Tongue (tissue), 2 donors: ENCODE results near the gene LRRN4CL. TPM values are rescaled to one million over a fixed set of nuclear protein-coding genes. Genes with fewer than 3 reads are reported as not detected.
"Not testable (repeated sequence)": the region's sequence is repeated elsewhere in the genome, so short reads cannot be mapped to it uniquely, and the experiment has no call there.

Experiments used
- DNase-seq: peaks from one replicate; pipeline ENCODE4 v3.0.0-alpha.2; 2015
- total RNA-seq: library from RNA; depleted of rRNA; stranded (reverse); fragments of >200 nt; gene quantifications from one replicate; pipeline ENCODE4 v1.2.3, GENCODE V29; 2014

Gene LRRN4CL
- total RNA-seq, 1 donor from 2014 or later: 33.8 TPM

DNA sequence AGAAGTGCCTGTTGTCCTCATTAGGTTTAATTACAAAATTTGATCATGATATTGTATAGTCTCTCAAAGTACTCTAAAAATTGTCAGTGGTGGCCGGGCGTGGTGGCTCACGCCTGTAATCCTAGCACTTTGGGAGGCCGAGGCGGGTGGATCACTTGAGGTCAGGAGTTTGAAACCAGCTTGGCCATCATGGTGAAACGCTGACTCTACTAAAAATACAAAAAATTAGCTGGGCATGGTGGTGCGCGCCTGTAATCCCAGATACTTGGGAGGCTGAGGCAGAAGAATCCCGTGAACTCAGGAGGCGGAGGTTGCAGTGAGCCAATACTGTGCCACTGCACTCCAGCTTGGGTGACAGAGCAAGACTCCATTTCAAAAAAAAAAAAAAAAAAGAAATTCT is 13.9 kb downstream of the LRRN4CL start:
- not testable (repeated sequence) for DNase-seq

DNA sequence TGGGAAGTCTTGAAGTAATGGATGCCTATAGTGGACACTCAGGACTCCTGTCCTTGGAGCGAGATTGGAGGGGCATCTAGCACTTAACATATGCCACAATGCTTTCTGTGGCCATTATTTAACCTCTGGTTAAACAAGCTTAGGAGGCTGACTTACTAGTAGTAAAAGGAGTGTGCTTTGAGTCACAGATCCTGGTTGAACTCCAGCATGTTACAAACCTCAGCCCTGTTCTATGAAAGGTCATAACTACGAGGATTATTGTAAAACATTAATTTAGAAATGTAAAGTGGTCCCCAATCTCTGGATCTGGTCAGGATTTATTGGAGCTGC is 16.2 kb downstream of the LRRN4CL start:
- DNase-seq: no peak

DNA sequence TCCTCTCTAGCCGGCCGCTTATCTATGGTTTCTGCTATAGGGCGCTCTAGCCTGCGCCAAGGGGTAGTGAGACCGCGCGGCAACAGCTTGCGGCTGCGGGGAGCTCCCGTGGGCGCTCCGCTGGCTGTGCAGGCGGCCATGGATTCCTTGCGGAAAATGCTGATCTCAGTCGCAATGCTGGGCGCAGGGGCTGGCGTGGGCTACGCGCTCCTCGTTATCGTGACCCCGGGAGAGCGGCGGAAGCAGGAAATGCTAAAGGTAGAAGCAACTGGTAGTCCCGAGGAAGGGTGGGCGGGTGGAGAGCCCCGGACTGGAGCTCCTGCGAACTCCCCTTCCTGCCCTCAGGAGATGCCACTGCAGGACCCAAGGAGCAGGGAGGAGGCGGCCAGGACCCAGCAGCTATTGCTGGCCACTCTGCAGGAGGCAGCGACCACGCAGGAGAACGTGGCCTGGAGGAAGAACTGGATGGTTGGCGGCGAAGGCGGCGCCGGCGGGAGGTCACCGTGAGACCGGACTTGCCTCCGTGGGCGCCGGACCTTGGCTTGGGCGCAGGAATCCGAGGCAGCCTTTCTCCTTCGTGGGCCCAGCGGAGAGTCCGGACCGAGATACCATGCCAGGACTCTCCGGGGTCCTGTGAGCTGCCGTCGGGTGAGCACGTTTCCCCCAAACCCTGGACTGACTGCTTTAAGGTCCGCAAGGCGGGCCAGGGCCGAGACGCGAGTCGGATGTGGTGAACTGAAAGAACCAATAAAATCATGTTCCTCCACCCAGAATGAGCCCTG is 17.5 kb downstream of the LRRN4CL start, which contains the start of the genes LBHD1 and UQCC3:
TSS of gene LBHD1 (minus strand) at position 660 of the 782 bp plus-strand sequence. CDS start 2,236 bp downstream, outside the sequence.
TSS of gene UQCC3 (plus strand) at position 66 of the 782 bp plus-strand sequence. CDS start at position 139, 73 bp downstream.
- DNase-seq: peak; percentile 91

DNA sequence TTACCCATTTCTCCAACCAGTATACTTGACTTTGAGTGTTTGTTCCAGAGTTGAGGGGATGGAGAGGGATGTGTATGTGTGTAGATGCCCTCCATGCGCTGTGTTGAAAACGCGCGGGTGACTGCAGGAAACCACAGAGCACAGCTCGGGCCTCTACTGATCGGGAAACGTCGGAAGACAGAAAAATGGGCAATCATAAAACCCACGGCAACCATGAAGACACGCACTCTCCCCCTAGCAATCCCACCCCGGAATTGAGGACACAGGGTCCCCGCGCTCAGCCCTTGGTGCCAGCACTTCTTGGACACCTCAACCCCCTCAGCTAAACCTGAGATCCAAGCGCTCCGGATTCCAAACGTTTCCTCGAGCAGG is 18.1 kb downstream of the LRRN4CL start:
- DNase-seq: no peak

DNA sequence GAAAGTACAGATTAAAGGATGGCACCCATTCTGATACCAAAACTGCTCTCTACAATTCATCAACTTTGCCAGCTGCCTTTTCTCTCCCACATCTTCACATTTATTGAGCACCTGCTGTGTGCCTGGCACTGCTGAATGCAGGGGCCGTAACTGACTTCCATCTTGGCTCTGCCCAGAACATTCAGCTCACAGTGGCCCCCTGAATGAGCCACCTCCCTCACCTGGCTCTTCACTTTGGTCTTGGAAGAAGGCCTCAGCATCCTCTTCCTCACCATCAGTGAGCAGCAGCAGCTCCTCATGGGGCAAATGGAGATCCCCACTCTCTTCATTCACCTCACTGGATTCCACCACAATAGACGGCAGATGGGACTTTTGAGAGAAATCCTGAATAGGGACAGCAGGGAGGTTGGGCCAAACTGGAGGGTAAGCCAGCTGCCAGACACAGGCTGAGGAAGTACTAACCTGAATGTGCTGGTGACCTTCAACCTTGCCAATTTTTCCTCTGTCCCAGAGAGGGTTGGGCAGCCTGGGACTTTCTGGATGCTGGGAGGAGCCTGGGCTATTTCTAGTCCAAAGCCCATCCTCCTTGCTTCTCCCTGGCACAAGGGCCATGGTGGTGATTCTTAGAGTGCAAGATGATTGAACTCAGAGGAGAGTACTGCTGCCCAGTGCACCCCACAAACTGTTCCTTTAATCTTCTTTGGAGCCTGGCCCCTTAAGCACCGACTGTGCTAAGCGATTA is 19.7 kb downstream of the LRRN4CL start:
- no peak for DNase-seq

DNA sequence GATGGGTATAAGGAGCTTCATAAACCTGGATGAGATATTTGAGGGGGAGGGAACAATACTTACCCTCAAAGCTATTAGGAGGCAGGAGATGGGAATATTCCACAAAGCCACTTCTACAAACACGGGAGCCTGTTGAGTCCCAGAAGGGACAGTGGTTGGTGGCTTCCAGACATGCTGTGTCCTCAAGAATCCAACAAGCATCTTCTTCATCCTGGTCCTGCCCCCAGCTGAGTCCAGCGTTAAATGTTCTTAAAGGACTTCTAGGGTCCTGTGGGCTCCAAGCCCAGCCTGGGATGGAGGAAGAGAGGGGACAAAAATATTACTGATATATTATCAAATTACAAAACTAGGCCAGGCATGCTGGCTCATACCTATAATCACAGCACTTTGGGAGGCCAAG is 21.9 kb downstream of the LRRN4CL start:
- DNase-seq: no peak

DNA sequence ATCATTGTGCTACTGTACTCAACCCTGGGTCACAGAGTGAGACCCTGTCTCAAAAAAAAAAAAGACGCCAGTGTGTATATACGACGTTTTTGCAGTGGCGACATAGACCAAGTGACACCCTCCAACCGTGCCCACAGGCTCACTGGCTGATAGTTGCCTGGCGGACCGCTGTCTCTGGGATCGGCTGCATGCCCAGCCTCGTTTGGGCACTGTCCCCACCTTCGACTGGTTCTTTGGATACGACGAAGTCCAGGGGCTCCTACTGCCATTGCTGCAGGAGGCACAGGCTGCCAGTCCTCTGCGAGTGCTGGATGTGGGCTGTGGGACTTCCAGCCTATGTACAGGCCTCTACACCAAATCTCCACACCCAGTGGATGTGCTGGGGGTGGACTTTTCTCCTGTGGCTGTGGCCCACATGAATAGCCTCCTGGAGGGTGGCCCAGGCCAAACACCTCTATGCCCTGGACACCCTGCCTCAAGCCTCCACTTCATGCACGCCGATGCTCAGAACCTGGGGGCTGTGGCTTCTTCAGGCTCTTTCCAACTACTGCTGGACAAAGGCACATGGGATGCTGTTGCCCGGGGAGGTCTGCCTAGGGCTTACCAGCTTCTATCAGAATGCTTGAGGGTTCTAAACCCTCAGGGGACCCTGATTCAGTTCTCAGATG is 22.9 kb downstream of the LRRN4CL start:
- no peak for DNase-seq

DNA sequence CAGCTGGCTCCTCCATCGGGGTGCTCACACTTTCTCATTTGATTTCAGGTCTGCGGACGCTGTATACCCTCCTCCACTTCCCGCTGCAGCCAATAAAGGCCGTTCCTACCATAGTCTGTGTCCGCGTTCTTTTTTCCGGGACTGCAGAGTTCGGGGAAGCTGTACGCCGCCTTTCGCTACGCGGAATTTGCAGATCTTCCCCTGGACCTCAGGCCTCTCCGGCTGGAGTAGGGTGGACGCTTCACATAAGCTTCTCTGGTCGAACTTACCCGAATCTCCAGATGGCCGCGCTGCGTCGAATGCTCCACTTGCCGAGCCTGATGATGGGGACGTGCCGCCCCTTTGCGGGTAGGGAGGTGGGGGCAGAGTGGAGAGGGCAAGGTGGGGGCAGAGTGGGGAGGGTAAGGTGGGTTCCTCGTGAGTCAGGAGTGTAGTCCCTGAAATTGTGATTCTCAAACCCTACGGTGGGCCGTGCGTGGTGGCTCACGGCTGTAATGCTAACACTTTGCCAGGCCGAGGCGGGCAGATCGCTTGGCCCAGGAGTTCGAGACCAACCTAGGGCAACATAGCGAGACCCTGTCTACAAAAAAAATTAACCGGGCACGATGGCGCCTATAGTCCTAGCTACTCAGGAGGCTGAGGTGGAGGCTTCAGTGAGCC is 23.6 kb downstream of the LRRN4CL start:
- DNase-seq: no peak

DNA sequence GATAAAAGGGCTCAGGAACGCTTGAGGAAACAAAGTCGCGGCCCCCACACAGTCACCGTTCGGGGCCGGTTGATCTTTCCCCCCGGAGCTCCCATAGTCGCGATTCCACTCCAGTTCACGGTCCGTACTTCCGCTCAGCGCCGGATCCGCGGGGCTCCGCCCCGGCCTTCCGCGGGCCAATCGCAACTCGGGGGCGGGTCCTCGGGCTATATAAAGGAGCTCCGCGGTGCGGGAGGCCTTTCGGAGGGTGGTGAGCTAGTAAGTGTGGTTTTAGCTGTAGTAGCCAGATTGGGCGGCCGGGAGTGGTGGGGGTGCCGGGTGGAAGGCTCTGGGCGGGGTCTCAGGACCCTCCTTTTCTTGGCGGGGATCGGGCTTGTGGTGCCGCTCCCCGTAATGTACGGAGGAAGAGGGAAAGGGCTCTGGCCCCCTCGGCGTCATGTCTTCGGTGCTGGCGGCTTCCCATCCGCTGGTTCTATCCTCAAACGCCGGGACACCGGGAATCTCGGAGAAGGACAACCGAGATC is 24.2 kb downstream of the LRRN4CL start, which contains the start of the genes C11orf98 and CSKMT:
TSS of gene C11orf98 (minus strand) at position 136 of the 524 bp plus-strand sequence. CDS start at position 95, 41 bp downstream.
TSS of gene CSKMT (plus strand) at position 238 of the 524 bp plus-strand sequence. CDS start 568 bp downstream, outside the sequence.
- peak; percentile 98 for DNase-seq

DNA sequence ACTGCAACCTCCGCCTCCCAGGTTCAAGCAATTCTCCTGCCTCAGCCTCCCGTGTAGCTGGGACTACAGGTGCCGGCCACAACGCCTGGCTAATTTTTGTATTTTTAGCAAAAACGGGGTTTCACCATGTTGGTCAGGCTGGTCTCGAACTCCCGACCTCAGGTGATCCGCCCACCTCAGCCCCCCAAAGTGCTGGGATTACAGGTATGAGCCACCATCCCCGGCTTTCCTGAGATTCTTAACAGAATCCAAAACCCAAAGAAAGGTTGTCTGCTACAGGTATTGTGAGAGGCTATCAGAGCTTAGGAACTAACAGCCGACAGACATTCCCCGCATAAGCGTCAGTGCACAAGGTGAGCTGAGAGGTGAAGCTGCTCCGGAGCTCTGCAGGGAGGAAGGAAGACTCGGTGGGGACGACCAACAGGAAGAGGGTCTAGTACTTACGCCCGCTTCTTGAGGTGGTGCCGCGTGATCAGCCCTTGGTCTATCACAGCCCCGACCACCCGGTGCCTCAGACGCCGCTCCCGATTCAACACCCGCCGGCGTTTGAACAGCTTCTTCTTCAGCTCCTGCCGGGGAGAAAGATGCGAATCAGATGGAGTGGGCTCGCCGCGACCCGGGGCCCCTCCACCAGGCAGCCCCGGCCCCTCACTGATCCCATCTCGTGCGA is 24.8 kb downstream of the LRRN4CL start:
- peak; percentile 69 for DNase-seq

DNA sequence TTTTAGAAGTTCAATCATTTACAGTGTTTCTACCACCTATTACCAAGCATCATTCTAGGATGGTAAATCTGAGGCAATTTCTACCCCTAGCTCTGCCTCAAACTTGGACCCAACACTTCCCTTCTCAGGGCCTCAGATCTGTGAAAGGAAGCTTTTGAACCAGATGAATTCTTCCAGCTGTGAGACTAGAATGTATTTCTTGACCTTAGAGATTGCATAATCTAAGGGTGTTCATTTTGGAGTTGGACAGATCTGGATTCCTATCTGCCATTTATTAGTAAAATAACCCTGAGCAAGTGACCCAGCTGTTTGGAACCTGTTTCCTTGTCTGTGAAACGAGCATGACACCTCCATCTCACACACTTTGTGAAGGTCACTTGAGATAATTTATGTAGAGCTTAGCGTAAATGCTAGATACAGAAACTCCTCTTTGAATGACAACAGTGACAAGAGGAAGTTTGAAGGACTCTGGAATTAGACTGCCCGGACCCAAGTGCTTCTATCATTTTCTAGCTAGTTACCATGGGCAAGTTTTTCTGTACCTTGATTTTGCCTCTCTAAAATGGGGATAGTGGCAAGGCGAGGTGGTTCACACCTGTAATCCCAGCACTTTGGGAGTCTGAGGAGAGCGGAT is 32.4 kb downstream of the LRRN4CL start:
- DNase-seq: no peak

DNA sequence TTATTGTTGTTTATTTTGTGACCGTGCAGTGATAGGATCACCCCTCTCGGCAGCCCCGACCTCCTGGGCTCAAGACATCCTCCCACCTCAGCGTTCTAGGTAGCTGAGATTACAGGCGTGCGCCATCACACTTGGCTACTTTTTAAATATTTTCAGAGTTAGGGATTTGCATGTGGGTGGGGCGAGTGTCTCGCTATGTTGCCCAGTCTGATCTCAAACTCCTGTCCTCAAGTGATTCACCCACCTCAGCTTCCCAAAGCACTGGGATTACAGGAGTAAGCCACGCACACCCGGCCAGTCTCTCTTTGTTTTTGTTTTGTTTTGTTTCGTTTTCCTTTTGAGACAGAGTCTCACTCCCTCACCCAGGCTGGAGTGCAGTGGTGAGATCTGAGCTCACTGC is 35.0 kb downstream of the LRRN4CL start:
- no peak for DNase-seq

DNA sequence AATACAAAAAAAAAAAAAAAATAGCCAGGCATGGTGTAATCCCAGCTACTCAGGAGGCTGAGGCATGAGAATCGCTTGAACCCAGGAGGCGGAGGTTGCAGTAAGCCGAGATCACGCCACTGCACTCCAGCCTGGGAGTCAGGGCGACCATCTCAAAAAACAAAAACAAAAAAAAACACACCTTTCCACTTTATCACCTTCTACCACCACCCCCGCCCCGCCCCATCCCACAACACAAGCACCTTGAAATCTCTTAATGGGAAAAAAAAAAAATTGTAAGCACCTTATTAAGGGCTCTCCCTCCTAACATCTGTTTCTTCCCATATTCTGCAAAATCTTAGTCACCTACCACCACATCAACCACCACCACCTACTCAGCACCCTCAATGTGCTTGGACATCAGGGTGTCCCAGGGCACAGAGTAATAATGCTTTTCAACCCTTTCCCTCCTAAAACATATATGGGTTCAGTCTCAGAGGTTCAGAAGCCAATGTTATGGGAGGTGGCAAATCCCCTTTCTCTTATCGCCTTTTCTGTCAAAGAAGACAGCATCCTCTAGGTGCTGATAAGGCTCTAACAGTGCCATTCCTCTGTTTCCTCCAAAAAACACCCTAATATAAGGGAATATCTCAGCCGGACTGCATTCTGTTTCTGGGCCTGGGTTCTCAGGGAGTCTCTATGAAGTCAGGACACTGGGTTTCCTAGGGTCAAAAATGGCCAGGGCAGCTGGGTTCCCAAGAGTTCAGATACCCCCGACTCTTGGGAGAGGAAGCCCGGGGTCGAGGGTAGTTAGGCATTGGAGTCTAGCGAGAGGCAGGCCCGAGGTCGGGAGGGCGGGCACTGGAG is 36.9 kb downstream of the LRRN4CL start:
- DNase-seq: no peak

DNA sequence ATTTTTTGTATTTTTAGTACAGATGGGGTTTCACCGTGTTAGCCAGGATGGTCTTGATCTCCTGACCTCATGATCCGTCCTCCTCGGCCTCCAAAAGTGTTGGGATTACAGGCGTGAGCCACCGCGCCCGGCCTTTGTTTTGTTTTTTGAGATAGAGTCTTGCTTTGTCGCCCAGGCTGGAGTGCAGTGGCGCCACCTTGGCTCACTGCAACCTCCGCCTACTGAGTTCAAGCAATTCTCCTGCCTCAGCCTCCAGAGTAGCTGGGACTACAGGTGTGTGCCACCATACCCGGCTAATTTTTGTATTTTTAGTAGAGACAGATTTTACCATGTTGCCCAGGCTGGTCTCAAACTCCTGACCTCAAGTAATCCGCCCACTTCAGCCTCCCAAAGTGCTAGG is 39.0 kb downstream of the LRRN4CL start:
- not testable (repeated sequence) for DNase-seq

DNA sequence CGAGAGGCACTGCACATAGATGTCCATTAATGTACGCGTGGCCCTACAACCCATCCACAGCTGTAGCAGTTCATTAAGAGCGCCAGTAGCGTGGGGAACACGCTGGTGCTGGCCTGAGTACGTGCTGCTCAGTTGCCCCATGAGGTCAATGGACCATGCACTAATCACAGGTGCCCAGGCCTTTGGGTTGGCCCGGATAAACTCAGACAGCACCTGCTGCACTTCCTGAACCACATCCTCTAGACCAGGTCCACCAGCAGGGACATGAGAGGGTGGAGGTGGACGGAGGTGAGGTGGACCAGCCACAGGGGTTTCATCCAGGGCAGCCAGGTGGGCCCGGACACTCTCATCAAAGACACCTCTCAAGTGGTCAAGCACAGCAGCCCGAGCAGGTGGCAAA is 39.8 kb downstream of the LRRN4CL start:
- no peak for DNase-seq

DNA sequence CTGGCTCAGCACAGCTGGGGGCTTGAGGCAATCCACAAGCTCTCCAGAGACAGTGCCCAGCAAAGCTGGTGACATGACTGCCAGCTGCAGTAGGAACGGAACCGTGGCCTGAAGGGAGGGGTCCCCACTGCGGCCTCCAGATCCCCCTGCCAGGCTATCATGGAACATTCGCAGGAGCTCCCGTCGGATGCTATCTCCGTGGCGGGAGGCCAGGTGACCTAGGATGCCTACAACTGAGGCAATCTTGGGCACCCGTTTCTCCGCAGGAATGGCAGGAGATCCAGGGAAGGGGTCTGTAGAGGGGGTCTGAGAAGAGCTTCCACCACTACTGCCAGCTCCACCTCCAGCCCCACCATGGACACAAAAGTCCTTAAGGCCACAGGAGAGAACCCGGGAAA is 40.4 kb downstream of the LRRN4CL start:
- no peak for DNase-seq

DNA sequence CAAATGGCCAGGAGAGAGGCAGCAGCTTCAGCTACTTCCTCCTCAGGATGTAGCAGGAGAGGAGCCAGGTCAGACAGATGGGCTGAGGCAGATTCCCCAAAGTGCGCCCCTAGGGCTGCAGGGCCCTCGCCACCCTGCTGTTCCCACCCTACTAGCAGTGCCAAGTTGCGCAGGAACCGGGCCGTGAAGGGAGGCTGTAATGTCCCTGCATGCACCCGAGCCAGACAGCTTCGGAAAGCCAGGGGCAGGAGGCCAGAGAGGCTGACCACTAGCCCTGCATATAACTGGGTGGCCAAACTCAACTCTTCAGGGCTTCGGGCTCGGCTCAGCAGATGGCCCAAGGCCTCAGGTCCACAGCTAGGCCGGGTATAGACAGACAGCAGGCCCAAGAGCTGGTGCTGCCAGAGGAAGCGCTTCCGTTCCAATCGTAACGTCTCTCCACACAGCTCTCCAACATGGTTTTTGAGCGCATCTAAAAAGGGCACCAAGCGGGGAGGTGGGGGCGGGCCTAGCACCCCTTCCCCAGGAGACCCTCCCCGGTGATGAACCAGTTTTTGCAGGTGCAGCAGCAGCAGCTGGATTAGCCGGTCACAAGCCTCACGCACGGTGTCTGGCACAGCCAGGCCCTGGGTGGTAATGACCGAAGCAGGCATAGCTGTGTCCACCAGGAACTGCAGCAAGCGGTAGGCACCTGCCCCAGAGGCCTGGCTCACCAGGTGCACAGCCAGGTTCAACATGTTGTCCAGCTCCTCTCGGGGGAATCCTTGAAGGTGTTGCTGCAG is 41.0 kb downstream of the LRRN4CL start:
- no peak for DNase-seq

DNA sequence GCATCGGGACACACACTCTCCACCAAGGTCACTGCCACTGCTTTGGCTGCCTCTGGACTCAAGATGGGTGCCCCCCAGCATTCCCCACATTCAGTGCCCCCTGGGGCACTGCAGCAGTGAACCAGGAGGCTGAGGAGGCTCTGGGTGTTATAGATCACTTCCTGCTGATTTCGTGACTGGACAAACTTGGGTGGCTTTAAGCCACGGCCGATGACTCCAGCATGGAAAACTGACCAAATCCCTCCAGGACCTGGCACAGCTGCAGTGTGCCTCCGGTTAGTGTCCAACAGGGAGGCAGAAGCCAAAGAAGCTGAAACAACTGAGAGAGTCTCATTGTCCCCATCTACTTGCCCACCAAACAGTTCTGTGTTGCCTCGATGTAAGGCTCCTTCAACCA is 41.7 kb downstream of the LRRN4CL start:
- DNase-seq: no peak
